H9 (cell line): ENCODE results near the gene NCAM1. TPM values are rescaled to one million over a fixed set of nuclear protein-coding genes. Genes with fewer than 3 reads are reported as not detected.

ENCODE experiments used
- DNase-seq: peaks from one replicate; pipeline ENCODE4 v3.0.0-alpha.2; 2017
- H2AFZ ChIP-seq: one replicate; pipeline ENCODE4 v1.6.1; 2013; ENCODE audit warnings: mild to moderate bottlenecking, low read length, control low read depth, moderate library complexity
- H2AK5ac ChIP-seq: 2 replicates; pipeline ENCODE4 v1.6.1; 2013; ENCODE audit warnings: low read length, control low read depth, mixed read lengths; ENCODE audit not compliant: insufficient read length
- H2BK120ac ChIP-seq: one replicate; pipeline ENCODE4 v1.6.1; 2013; ENCODE audit warnings: low read depth, mild to moderate bottlenecking, low read length, control low read depth, inconsistent platforms; ENCODE audit not compliant: poor library complexity, severe bottlenecking
- H2BK12ac ChIP-seq: 2 replicates; pipeline ENCODE4 v1.6.1; 2013; ENCODE audit warnings: low read length, control low read depth, mixed read lengths, low read depth; ENCODE audit not compliant: insufficient read length
- H2BK15ac ChIP-seq: 2 replicates; pipeline ENCODE4 v1.6.1; 2013; ENCODE audit warnings: low read depth, low read length, control low read depth
- H2BK20ac ChIP-seq: one replicate; pipeline ENCODE4 v1.6.1; 2013; ENCODE audit warnings: low read depth, mild to moderate bottlenecking, low read length, control low read depth, inconsistent platforms; ENCODE audit not compliant: poor library complexity, severe bottlenecking
- H2BK5ac ChIP-seq: 2 replicates; pipeline ENCODE4 v1.6.1; 2013; ENCODE audit warnings: low read length, control low read depth, mixed read lengths; ENCODE audit not compliant: insufficient read length
- H3K14ac ChIP-seq: 2 replicates; pipeline ENCODE4 v1.6.1; 2013; ENCODE audit warnings: low read length, control low read depth; ENCODE audit not compliant: insufficient read depth
- H3K18ac ChIP-seq: 2 replicates; pipeline ENCODE4 v1.6.1; 2013; ENCODE audit warnings: low read depth, mild to moderate bottlenecking, mixed read lengths, low read length, control low read depth; ENCODE audit not compliant: insufficient read length
- H3K23ac ChIP-seq: 2 replicates; pipeline ENCODE4 v1.6.1; 2013; ENCODE audit warnings: low read length, control low read depth, mixed read lengths, low read depth; ENCODE audit not compliant: insufficient read length
- H3K23me2 ChIP-seq: 2 replicates; pipeline ENCODE4 v1.6.1; 2013; ENCODE audit warnings: low read depth, mild to moderate bottlenecking, mixed read lengths, low read length, control low read depth; ENCODE audit not compliant: insufficient read length, poor library complexity, severe bottlenecking
- H3K27ac ChIP-seq: 2 replicates; pipeline ENCODE4 v1.5.1; 2013; ENCODE audit warnings: low read length, control low read depth, mixed read lengths, low read depth; ENCODE audit not compliant: insufficient read length
- H3K27me3 ChIP-seq: 2 replicates; pipeline ENCODE4 v1.6.1; 2013; ENCODE audit warnings: low read length, control low read depth, inconsistent platforms; ENCODE audit not compliant: insufficient read depth
- H3K4ac ChIP-seq: 2 replicates; pipeline ENCODE4 v1.6.1; 2013; ENCODE audit warnings: low read depth, mild to moderate bottlenecking, control low read depth, inconsistent platforms, low read length, moderate library complexity
- H3K4me1 ChIP-seq: 2 replicates; pipeline ENCODE4 v1.6.1; 2013; ENCODE audit warnings: low read length, control low read depth, inconsistent platforms; ENCODE audit not compliant: insufficient read depth
- H3K4me2 ChIP-seq: 2 replicates; pipeline ENCODE4 v1.6.1; 2013; ENCODE audit warnings: low read length, control low read depth, mixed read lengths; ENCODE audit not compliant: insufficient read length, insufficient read depth
- H3K56ac ChIP-seq: 2 replicates; pipeline ENCODE4 v1.6.1; 2013; ENCODE audit warnings: low read depth, mild to moderate bottlenecking, mixed read lengths, low read length, control low read depth; ENCODE audit not compliant: insufficient read length
- H3K79me1 ChIP-seq: 2 replicates; pipeline ENCODE4 v1.6.1; 2013; ENCODE audit warnings: low read depth, mild to moderate bottlenecking, moderate library complexity, low read length, control low read depth, inconsistent platforms; ENCODE audit not compliant: insufficient read depth, poor library complexity, severe bottlenecking
- H3K79me2 ChIP-seq: 2 replicates; pipeline ENCODE4 v1.6.1; 2013; ENCODE audit warnings: low read length, control low read depth, inconsistent platforms; ENCODE audit not compliant: insufficient read depth
- H3K9ac ChIP-seq: 2 replicates; pipeline ENCODE4 v1.6.1; 2013; ENCODE audit warnings: low read length, control low read depth, mixed read lengths; ENCODE audit not compliant: insufficient read length; ENCODE audit errors: extremely low read depth
- H3K9me3 ChIP-seq: one replicate; pipeline ENCODE4 v1.6.1; 2013; ENCODE audit warnings: low read depth, low read length, inconsistent platforms; ENCODE audit not compliant: control insufficient read depth
- H3T11ph ChIP-seq: one replicate; pipeline ENCODE4 v1.6.1; 2013; ENCODE audit warnings: mild to moderate bottlenecking, low read length, control low read depth, inconsistent platforms
- H4K20me1 ChIP-seq: one replicate; pipeline ENCODE4 v1.6.1; 2013; ENCODE audit not compliant: control insufficient read depth, insufficient read length, insufficient read depth
- H4K5ac ChIP-seq: 2 replicates; pipeline ENCODE4 v1.6.1; 2013; ENCODE audit warnings: low read depth, mild to moderate bottlenecking, mixed read lengths, low read length, control low read depth; ENCODE audit not compliant: insufficient read length
- H4K8ac ChIP-seq: replicated peaks from 2 replicates; pipeline ENCODE4 v1.6.1; 2013; ENCODE audit warnings: low read length, control low read depth, mixed read lengths, low read depth; ENCODE audit not compliant: insufficient read length
- H4K91ac ChIP-seq: 2 replicates; pipeline ENCODE4 v1.6.1; 2013; ENCODE audit warnings: low read depth, mild to moderate bottlenecking, moderate library complexity, mixed read lengths, low read length, control low read depth; ENCODE audit not compliant: insufficient read length
- H3K27ac Mint-ChIP-seq, 3 experiments: 2 replicates in 2 of 3; 3 replicates in 1 of 3; pipeline ENCODE4 v1.8.0; 2020 to 2021; ENCODE audit warnings: mixed read lengths in 3 of 3, mild to moderate bottlenecking in 1 of 3, moderate library complexity in 1 of 3
- H3K27me3 Mint-ChIP-seq: 2 replicates; pipeline ENCODE4 v1.8.0; 2021; ENCODE audit warnings: low read depth, mild to moderate bottlenecking, moderate library complexity, mixed read lengths
- H3K36me3 Mint-ChIP-seq, 3 experiments: 2 replicates in 2 of 3; 3 replicates in 1 of 3; pipeline ENCODE4 v1.8.0; 2020 to 2021; ENCODE audit warnings: low read depth in 3 of 3, mixed read lengths in 3 of 3; ENCODE audit not compliant: insufficient read depth in 1 of 3
- H3K4me1 Mint-ChIP-seq, 2 experiments: 2 replicates each; pipeline ENCODE4 v1.8.0; 2020; ENCODE audit warnings: mixed read lengths in 2 of 2
- H3K4me3 Mint-ChIP-seq, 2 experiments: 2 replicates in 1 of 2; 3 replicates in 1 of 2; pipeline ENCODE4 v1.8.0; 2020 to 2021; ENCODE audit warnings: mild to moderate bottlenecking in 2 of 2, mixed read lengths in 2 of 2, moderate library complexity in 1 of 2
- H3K9me3 Mint-ChIP-seq, 2 experiments: 2 replicates in 1 of 2; 3 replicates in 1 of 2; pipeline ENCODE4 v1.8.0; 2020; ENCODE audit warnings: mild to moderate bottlenecking in 2 of 2, mixed read lengths in 2 of 2, moderate library complexity in 1 of 2
- WGBS: extraction: QIAGEN DNeasy Blood & Tissue Kit; methylation state at CpG from one replicate; pipeline ENCODE4 v1.1.7; 2013; ENCODE audit warnings: missing lambda C conversion rate, low lambda C conversion rate, mixed read lengths; ENCODE audit not compliant: insufficient read length; ENCODE audit errors: extremely low coverage; 5-methylcytosine and 5-hydroxymethylcytosine counted together
- total RNA-seq: library from RNA; stranded (reverse); gene quantifications from 2 replicates; pipeline ENCODE4 v1.2.1, GENCODE V29; 2021
- TF ChIP-seq, protein P1 (sequence below): fragments of 200-600 bp; sonication (generic); conservative IDR thresholded peaks from 3 replicates; pipeline ENCODE4 v1.8.0; 2021; ENCODE audit warnings: antibody characterized with exemption, mild to moderate bottlenecking

Gene NCAM1
- total RNA-seq, 1 experiment from 2014 or later, result 2.5 TPM

- H2BK15ac ChIP-seq, result no peak overlapping the region
- no peak overlapping the region for H3K14ac ChIP-seq
- no peak overlapping the region for H3K56ac ChIP-seq
- no peaks in the 10 kb centered on the region for H4K20me1 ChIP-seq
- no peak overlapping the region for H3K4me3 Mint-ChIP-seq
- WGBS, result no CpG with 5 or more reads among the region's 4 CpGs
- H3K79me1 ChIP-seq, result no peaks in the 10 kb centered on the region
- no peak overlapping the region for H4K91ac ChIP-seq
- H3K4me1 ChIP-seq, result peaks cover 3% of the 10 kb centered on the region
- no peak overlapping the region for H3K27ac Mint-ChIP-seq
- H3K9ac ChIP-seq, result no peak overlapping the region
- no peak overlapping the region for H3K18ac ChIP-seq
- no peak overlapping the region for H3K23ac ChIP-seq
- no peaks in the 10 kb centered on the region for H3K9me3 ChIP-seq
- H2BK12ac ChIP-seq, result no peak overlapping the region
- H3K4me1 Mint-ChIP-seq, result peaks cover 39 to 43% of the 10 kb centered on the region in 2 experiments
- no peak overlapping the region for H2AFZ ChIP-seq
- H3K36me3 Mint-ChIP-seq, result no peaks in the 10 kb centered on the region
- H3K27me3 Mint-ChIP-seq, result peaks cover 31% of the 10 kb centered on the region
- H4K5ac ChIP-seq, result no peak overlapping the region
- no peak overlapping the region for H3T11ph ChIP-seq
- DNase-seq, result no peak
- H2AK5ac ChIP-seq, result no peak overlapping the region
- H3K27me3 ChIP-seq, result peaks cover 7% of the 10 kb centered on the region
- H2BK20ac ChIP-seq, result no peak overlapping the region
- no peaks in the 10 kb centered on the region for H3K23me2 ChIP-seq
- no peaks in the 10 kb centered on the region for H3K9me3 Mint-ChIP-seq
- no peak overlapping the region for H2BK5ac ChIP-seq
- H3K79me2 ChIP-seq, result no peaks in the 10 kb centered on the region
- TF ChIP-seq, protein P1, sequence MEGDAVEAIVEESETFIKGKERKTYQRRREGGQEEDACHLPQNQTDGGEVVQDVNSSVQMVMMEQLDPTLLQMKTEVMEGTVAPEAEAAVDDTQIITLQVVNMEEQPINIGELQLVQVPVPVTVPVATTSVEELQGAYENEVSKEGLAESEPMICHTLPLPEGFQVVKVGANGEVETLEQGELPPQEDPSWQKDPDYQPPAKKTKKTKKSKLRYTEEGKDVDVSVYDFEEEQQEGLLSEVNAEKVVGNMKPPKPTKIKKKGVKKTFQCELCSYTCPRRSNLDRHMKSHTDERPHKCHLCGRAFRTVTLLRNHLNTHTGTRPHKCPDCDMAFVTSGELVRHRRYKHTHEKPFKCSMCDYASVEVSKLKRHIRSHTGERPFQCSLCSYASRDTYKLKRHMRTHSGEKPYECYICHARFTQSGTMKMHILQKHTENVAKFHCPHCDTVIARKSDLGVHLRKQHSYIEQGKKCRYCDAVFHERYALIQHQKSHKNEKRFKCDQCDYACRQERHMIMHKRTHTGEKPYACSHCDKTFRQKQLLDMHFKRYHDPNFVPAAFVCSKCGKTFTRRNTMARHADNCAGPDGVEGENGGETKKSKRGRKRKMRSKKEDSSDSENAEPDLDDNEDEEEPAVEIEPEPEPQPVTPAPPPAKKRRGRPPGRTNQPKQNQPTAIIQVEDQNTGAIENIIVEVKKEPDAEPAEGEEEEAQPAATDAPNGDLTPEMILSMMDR, result no peak
- no peak overlapping the region for H3K4me2 ChIP-seq
- H4K8ac ChIP-seq, result no peak overlapping the region
- no peak overlapping the region for H2BK120ac ChIP-seq
- H3K27ac ChIP-seq, result no peak overlapping the region
- H3K4ac ChIP-seq, result no peak overlapping the region
These were observed 123.1 kb downstream of the NCAM1 start for GRCh38 chr11:113084297-113084696.
